Measurements from ENCODE around the gene FRMD4B. TPM values are rescaled to one million over a fixed set of nuclear protein-coding genes. Genes with fewer than 3 reads are reported as not detected.

Gene FRMD4B
- total and polyA plus RNA-seq, 4 donors = 40.9 to 66.7 (median 49.4) TPM

- Histone ChIP-seq H3K27me3 (ENCODE audit: control insufficient read depth, insufficient read depth, low read length) (no peaks in the 10 kb centered on the region), H3K27ac (ENCODE audit: low read depth, low read length) (no peak overlapping the region)
- 40% methylated on average over 1 of the region's 4 CpGs for WGBS (ENCODE audit: insufficient coverage)
Measured at GRCh38 chr3:69389520-69390248, 3.8 kb upstream of the FRMD4B start.

GRCh38 chr3:69388241-69388640 is 2.4 kb upstream of the FRMD4B start:
- H3K27ac ChIP-seq (ENCODE audit: low read depth, low read length) = no peak overlapping the region
- no CpG with 5 or more reads among the region's 4 CpGs for WGBS (ENCODE audit: insufficient coverage)
- peaks cover 22% of the 10 kb centered on the region for H3K4me1 ChIP-seq (ENCODE audit: control insufficient read depth, insufficient read depth, low read length)
- H3K4me3 ChIP-seq (ENCODE audit: low read depth, low read length) = no peak overlapping the region
- H3K36me3 ChIP-seq (ENCODE audit: control insufficient read depth, insufficient read depth, low read length) = no peaks in the 10 kb centered on the region
- DNase-seq (ENCODE audit: low read depth in 4 of 6, low spot score in 6 of 6) = no peak
- no peaks in the 10 kb centered on the region for H3K27me3 ChIP-seq (ENCODE audit: control insufficient read depth, insufficient read depth, low read length)
- H3K9me3 ChIP-seq (ENCODE audit: control insufficient read depth, insufficient read depth, low read length) = no peaks in the 10 kb centered on the region

More at GRCh38 chr3:69389520-69390248, 3.8 kb upstream of the FRMD4B start:
- DNase-seq (ENCODE audit: low read depth in 4 of 6, low spot score in 6 of 6) = peak in 1 of 6 donors; percentile 55
- Histone ChIP-seq H3K36me3 (ENCODE audit: control insufficient read depth, insufficient read depth, low read length) (no peaks in the 10 kb centered on the region), H3K4me1 (ENCODE audit: control insufficient read depth, insufficient read depth, low read length) (peaks cover 22% of the 10 kb centered on the region), H3K4me3 (ENCODE audit: low read depth, low read length) (no peak overlapping the region), H3K9me3 (ENCODE audit: control insufficient read depth, insufficient read depth, low read length) (no peaks in the 10 kb centered on the region)

GRCh38 chr3:69386556-69387385 is 883 bp upstream of the FRMD4B start:
- no peaks in the 10 kb centered on the region for H3K27me3 ChIP-seq (ENCODE audit: control insufficient read depth, insufficient read depth, low read length)
- H3K36me3 ChIP-seq (ENCODE audit: control insufficient read depth, insufficient read depth, low read length) = no peaks in the 10 kb centered on the region
- 6% methylated on average over 3 of the region's 8 CpGs for WGBS (ENCODE audit: insufficient coverage)
- peak in 1 of 6 donors; percentile 69 for DNase-seq (ENCODE audit: low read depth in 4 of 6, low spot score in 6 of 6)
- H3K9me3 ChIP-seq (ENCODE audit: control insufficient read depth, insufficient read depth, low read length) = no peaks in the 10 kb centered on the region
- H3K4me3 ChIP-seq (ENCODE audit: low read depth, low read length) = peak overlapping the region; percentile 45
- H3K27ac ChIP-seq (ENCODE audit: low read depth, low read length) = peak overlapping the region; percentile 79
- H3K4me1 ChIP-seq (ENCODE audit: control insufficient read depth, insufficient read depth, low read length) = peaks cover 22% of the 10 kb centered on the region

GRCh38 chr3:69385123-69385722 is 665 bp downstream of the FRMD4B start:
- no peaks in the 10 kb centered on the region for H3K9me3 ChIP-seq (ENCODE audit: control insufficient read depth, insufficient read depth, low read length)
- no peaks in the 10 kb centered on the region for H3K36me3 ChIP-seq (ENCODE audit: control insufficient read depth, insufficient read depth, low read length)
- H3K27me3 ChIP-seq (ENCODE audit: control insufficient read depth, insufficient read depth, low read length) = no peaks in the 10 kb centered on the region
- peaks cover 17% of the 10 kb centered on the region for H3K4me1 ChIP-seq (ENCODE audit: control insufficient read depth, insufficient read depth, low read length)
- 7% methylated on average over 10 of the region's 11 CpGs for WGBS (ENCODE audit: insufficient coverage)
- peak in 4 of 6 donors; percentile 40 to 82 (median 66) for DNase-seq (ENCODE audit: low read depth in 4 of 6, low spot score in 6 of 6)
- H3K4me3 ChIP-seq (ENCODE audit: low read depth, low read length) = peak overlapping the region; percentile 45
- H3K27ac ChIP-seq (ENCODE audit: low read depth, low read length) = peak overlapping the region; percentile 79

- H3K9me3 ChIP-seq (ENCODE audit: control insufficient read depth, insufficient read depth, low read length) = no peaks in the 10 kb centered on the region
- H3K4me3 ChIP-seq (ENCODE audit: low read depth, low read length) = peak overlapping the region; percentile 45
- H3K27ac ChIP-seq (ENCODE audit: low read depth, low read length) = no peak overlapping the region
- H3K4me1 ChIP-seq (ENCODE audit: control insufficient read depth, insufficient read depth, low read length) = peaks cover 19% of the 10 kb centered on the region
- no peaks in the 10 kb centered on the region for H3K36me3 ChIP-seq (ENCODE audit: control insufficient read depth, insufficient read depth, low read length)
- DNase-seq (ENCODE audit: low read depth in 4 of 6, low spot score in 6 of 6) = peak in 1 of 6 donors; percentile 38
- WGBS (ENCODE audit: insufficient coverage) = no CpG with 5 or more reads among the region's 1 CpG
- H3K27me3 ChIP-seq (ENCODE audit: control insufficient read depth, insufficient read depth, low read length) = no peaks in the 10 kb centered on the region
Measured at GRCh38 chr3:69384326-69384725, 1.6 kb downstream of the FRMD4B start.

- 67% methylated on average over 1 of the region's 3 CpGs for WGBS (ENCODE audit: insufficient coverage)
- no peak for DNase-seq (ENCODE audit: low read depth in 4 of 6, low spot score in 6 of 6)
- no peaks in the 10 kb centered on the region for H3K9me3 ChIP-seq (ENCODE audit: control insufficient read depth, insufficient read depth, low read length)
- H3K27me3 ChIP-seq (ENCODE audit: control insufficient read depth, insufficient read depth, low read length) = no peaks in the 10 kb centered on the region
- H3K4me1 ChIP-seq (ENCODE audit: control insufficient read depth, insufficient read depth, low read length) = peaks cover 3% of the 10 kb centered on the region
- no peaks in the 10 kb centered on the region for H3K36me3 ChIP-seq (ENCODE audit: control insufficient read depth, insufficient read depth, low read length)
- H3K27ac ChIP-seq (ENCODE audit: low read depth, low read length) = no peak overlapping the region
- H3K4me3 ChIP-seq (ENCODE audit: low read depth, low read length) = no peak overlapping the region
Measured at GRCh38 chr3:69379661-69380060, 6.2 kb downstream of the FRMD4B start.

- H3K27me3 ChIP-seq (ENCODE audit: control insufficient read depth, insufficient read depth, low read length) = no peaks in the 10 kb centered on the region
- peaks cover 3% of the 10 kb centered on the region for H3K4me1 ChIP-seq (ENCODE audit: control insufficient read depth, insufficient read depth, low read length)
- no peak overlapping the region for H3K4me3 ChIP-seq (ENCODE audit: low read depth, low read length)
- 91% methylated on average over 2 of the region's 3 CpGs for WGBS (ENCODE audit: insufficient coverage)
- no peak overlapping the region for H3K27ac ChIP-seq (ENCODE audit: low read depth, low read length)
- H3K36me3 ChIP-seq (ENCODE audit: control insufficient read depth, insufficient read depth, low read length) = no peaks in the 10 kb centered on the region
- H3K9me3 ChIP-seq (ENCODE audit: control insufficient read depth, insufficient read depth, low read length) = no peaks in the 10 kb centered on the region
- no peak for DNase-seq (ENCODE audit: low read depth in 4 of 6, low spot score in 6 of 6)
Measured at GRCh38 chr3:69378112-69378802, 7.6 kb downstream of the FRMD4B start.

GRCh38 chr3:69377262-69377661 is 8.6 kb downstream of the FRMD4B start:
- Histone ChIP-seq H3K36me3 (ENCODE audit: control insufficient read depth, insufficient read depth, low read length) (no peaks in the 10 kb centered on the region), H3K4me1 (ENCODE audit: control insufficient read depth, insufficient read depth, low read length) (peaks cover 3% of the 10 kb centered on the region), H3K4me3 (ENCODE audit: low read depth, low read length) (no peak overlapping the region), H3K9me3 (ENCODE audit: control insufficient read depth, insufficient read depth, low read length) (no peaks in the 10 kb centered on the region), H3K27me3 (ENCODE audit: control insufficient read depth, insufficient read depth, low read length) (no peaks in the 10 kb centered on the region), H3K27ac (ENCODE audit: low read depth, low read length) (no peak overlapping the region)
- DNase-seq (ENCODE audit: low read depth in 4 of 6, low spot score in 6 of 6) = no peak
- WGBS (ENCODE audit: insufficient coverage) = no CpG with 5 or more reads among the region's 3 CpGs

- DNase-seq (ENCODE audit: low read depth in 4 of 6, low spot score in 6 of 6) = no peak
- no peaks in the 10 kb centered on the region for H3K27me3 ChIP-seq (ENCODE audit: control insufficient read depth, insufficient read depth, low read length)
- no peak overlapping the region for H3K4me3 ChIP-seq (ENCODE audit: low read depth, low read length)
- H3K36me3 ChIP-seq (ENCODE audit: control insufficient read depth, insufficient read depth, low read length) = no peaks in the 10 kb centered on the region
- no peak overlapping the region for H3K27ac ChIP-seq (ENCODE audit: low read depth, low read length)
- WGBS (ENCODE audit: insufficient coverage) = 83% methylated on average over 2 of the region's 2 CpGs
- peaks cover 3% of the 10 kb centered on the region for H3K4me1 ChIP-seq (ENCODE audit: control insufficient read depth, insufficient read depth, low read length)
- H3K9me3 ChIP-seq (ENCODE audit: control insufficient read depth, insufficient read depth, low read length) = no peaks in the 10 kb centered on the region
Measured at GRCh38 chr3:69376731-69377130, 9.2 kb downstream of the FRMD4B start.

Measured in spinal cord (tissue), 10 donors.